Adrenal gland (tissue), 5 donors: ENCODE results near the gene VAMP2.

Experiments used
- POLR2A ChIP-seq, 2 donors: fragments of 450-650 bp; IDR thresholded peaks; one replicate each; pipeline ENCODE4 v1.6.1; 2017; ENCODE audit warnings: antibody characterized with exemption in 2 of 2, mild to moderate bottlenecking in 2 of 2, moderate library complexity in 1 of 2
- TF ChIP-seq, protein P1 (sequence below), 6 experiments: fragments of 450-650 bp in 4 of 6; fragments of 200-600 bp in 2 of 6; sonication (generic) in 1 of 6; IDR thresholded peaks; 1 replicate in 5 of 6; 2 replicates in 1 of 6; pipeline versions ENCODE4 v1.5.1 to v1.8.0; 2016 to 2021; ENCODE audit warnings: antibody characterized with exemption in 6 of 6, mild to moderate bottlenecking in 2 of 6, moderate library complexity in 1 of 6
- donor health status: DM: no; HTN: no; CAD: no.

DNA sequence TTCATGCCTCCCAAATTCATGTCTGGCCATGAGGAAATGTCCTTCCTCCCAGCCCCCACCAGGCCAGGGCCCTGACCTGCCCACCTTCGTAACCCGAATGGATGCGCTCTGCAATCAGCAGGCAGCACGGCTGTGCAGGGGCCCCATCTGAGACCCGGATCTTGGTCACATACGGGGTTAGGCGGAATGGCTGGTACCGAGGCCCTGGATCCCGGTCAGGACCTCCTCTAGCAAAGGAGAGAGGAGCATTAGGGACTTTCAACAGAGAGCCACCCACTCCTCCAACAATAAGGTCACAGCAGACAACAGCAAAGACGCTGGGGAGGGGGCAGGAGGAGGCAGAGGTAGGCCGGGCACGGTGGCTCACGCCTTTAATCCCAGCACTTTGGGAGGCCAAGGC lies 14.2 kb downstream of the VAMP2 start:
- no peak for TF ChIP-seq POLR2A (IDR thresholded peaks at IDR 0.05)
- TF ChIP-seq, protein P1, sequence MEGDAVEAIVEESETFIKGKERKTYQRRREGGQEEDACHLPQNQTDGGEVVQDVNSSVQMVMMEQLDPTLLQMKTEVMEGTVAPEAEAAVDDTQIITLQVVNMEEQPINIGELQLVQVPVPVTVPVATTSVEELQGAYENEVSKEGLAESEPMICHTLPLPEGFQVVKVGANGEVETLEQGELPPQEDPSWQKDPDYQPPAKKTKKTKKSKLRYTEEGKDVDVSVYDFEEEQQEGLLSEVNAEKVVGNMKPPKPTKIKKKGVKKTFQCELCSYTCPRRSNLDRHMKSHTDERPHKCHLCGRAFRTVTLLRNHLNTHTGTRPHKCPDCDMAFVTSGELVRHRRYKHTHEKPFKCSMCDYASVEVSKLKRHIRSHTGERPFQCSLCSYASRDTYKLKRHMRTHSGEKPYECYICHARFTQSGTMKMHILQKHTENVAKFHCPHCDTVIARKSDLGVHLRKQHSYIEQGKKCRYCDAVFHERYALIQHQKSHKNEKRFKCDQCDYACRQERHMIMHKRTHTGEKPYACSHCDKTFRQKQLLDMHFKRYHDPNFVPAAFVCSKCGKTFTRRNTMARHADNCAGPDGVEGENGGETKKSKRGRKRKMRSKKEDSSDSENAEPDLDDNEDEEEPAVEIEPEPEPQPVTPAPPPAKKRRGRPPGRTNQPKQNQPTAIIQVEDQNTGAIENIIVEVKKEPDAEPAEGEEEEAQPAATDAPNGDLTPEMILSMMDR (IDR thresholded peaks at IDR 0.05), result no peak
